GM21723 (cell line): Measurements from ENCODE around the gene CDKN1A.

Experiments used
- ATAC-seq: cut with Tn5 transposase; IDR thresholded peaks from one replicate; pipeline ENCODE4 v1.9.1; 2021; ENCODE audit warnings: mild to moderate bottlenecking, moderate library complexity; ENCODE audit not compliant: unreplicated experiment

CDKN1A gene

GRCh38 chr6:36655085-36655724 lies 23.3 kb upstream of the CDKN1A start:
- ATAC-seq, result no peak

- no peak for ATAC-seq
These were observed 22.1 kb upstream of the CDKN1A start for GRCh38 chr6:36656441-36656840.

GRCh38 chr6:36657271-36657670 lies 21.2 kb upstream of the CDKN1A start:
- no peak for ATAC-seq

GRCh38 chr6:36657942-36658544 lies 20.5 kb upstream of the CDKN1A start:
- ATAC-seq, result no peak

GRCh38 chr6:36659271-36659670 lies 19.2 kb upstream of the CDKN1A start:
- ATAC-seq, result no peak

GRCh38 chr6:36660771-36661471 lies 17.6 kb upstream of the CDKN1A start:
- no peak for ATAC-seq

GRCh38 chr6:36662380-36662779 lies 16.1 kb upstream of the CDKN1A start:
- no peak for ATAC-seq

GRCh38 chr6:36662827-36663256 lies 15.7 kb upstream of the CDKN1A start:
- no peak for ATAC-seq

GRCh38 chr6:36663504-36664446 lies 14.7 kb upstream of the CDKN1A start:
- no peak for ATAC-seq

GRCh38 chr6:36665180-36665579 lies 13.3 kb upstream of the CDKN1A start:
- no peak for ATAC-seq

- ATAC-seq, result no peak
These were observed 12.2 kb upstream of the CDKN1A start for GRCh38 chr6:36666287-36666686.

GRCh38 chr6:36666826-36667591 lies 11.5 kb upstream of the CDKN1A start:
- peak; percentile 73 for ATAC-seq

GRCh38 chr6:36668591-36668990 lies 9.9 kb upstream of the CDKN1A start:
- no peak for ATAC-seq

- ATAC-seq, result no peak
These were observed 9.5 kb upstream of the CDKN1A start for GRCh38 chr6:36669002-36669401.

- no peak for ATAC-seq
These were observed 8.2 kb upstream of the CDKN1A start for GRCh38 chr6:36670271-36670670.

GRCh38 chr6:36671687-36672375 lies 6.7 kb upstream of the CDKN1A start:
- no peak for ATAC-seq

GRCh38 chr6:36673882-36674281 lies 4.6 kb upstream of the CDKN1A start:
- no peak for ATAC-seq

- ATAC-seq, result no peak
These were observed 3.6 kb upstream of the CDKN1A start for GRCh38 chr6:36674942-36675341.

- ATAC-seq, result no peak
These were observed 2.1 kb upstream of the CDKN1A start for GRCh38 chr6:36676141-36677058.
